Measurements from ENCODE around the gene KRT31. TPM values are rescaled to one million over a fixed set of nuclear protein-coding genes. Genes with fewer than 3 reads are reported as not detected.

The KRT31 gene
- total RNA-seq, 1 experiment from 2014 or later = not detected

- no peak for DNase-seq (ENCODE audit: low read depth, low spot score)
- Histone ChIP-seq H3K27me3 (ENCODE audit: insufficient read depth, low read length) (no peaks in the 10 kb centered on the region), H3K36me3 (ENCODE audit: control insufficient read depth in 1 of 2, insufficient read depth in 2 of 2, low read length in 2 of 2) (no peaks in the 10 kb centered on the region), H3K9ac (ENCODE audit: low read length) (no peak overlapping the region), H4K20me1 (ENCODE audit: insufficient read depth) (no peaks in the 10 kb centered on the region), H3K4me2 (ENCODE audit: low read length) (no peak overlapping the region), H3K4me3 (replicated peaks in 1 of 2; ENCODE audit: low read depth in 1 of 2, low read length in 2 of 2) (no peak overlapping the region), H3K4me1 (ENCODE audit: control insufficient read depth in 1 of 2, insufficient read depth in 2 of 2, low read length in 2 of 2) (peaks cover 15 to 33% of the 10 kb centered on the region in 2 experiments), H3K9me3 (ENCODE audit: control insufficient read depth in 1 of 2, insufficient read depth in 1 of 2, low read depth in 1 of 2, low read length in 2 of 2) (no peaks in the 10 kb centered on the region), H2AFZ (ENCODE audit: low read depth, low read length, poor library complexity, severe bottlenecking) (no peak overlapping the region), H3K27ac (ENCODE audit: low read depth, low read length) (no peak overlapping the region), H3K79me2 (ENCODE audit: insufficient read depth, low read length) (no peaks in the 10 kb centered on the region), H3K9me2 (ENCODE audit: insufficient read depth) (no peaks in the 10 kb centered on the region)
- no peak for ATAC-seq
- ChIA-PET RAD21 (ENCODE audit: low non-redundant PET in 1 of 2, low total read pairs in 2 of 2, uncharacterized antibody in 2 of 2, unreplicated experiment in 2 of 2) (interaction anchor here in 1 of 2 experiments (0.5 kb wide), 1 partner anchor 15 kb away, joined by 3 read pairs; no protein-coding TSS in a partner anchor), CTCF (no interaction called here), POLR2A (interaction anchor here (0.9 kb wide), 1 partner anchor 10 kb away, joined by 3 read pairs; no protein-coding TSS in a partner anchor)
- no TSS peak for BruUV-seq (replicated peaks)
- intact Hi-C loops (cut with micrococcal nuclease) = loop anchor here (10.0 kb wide), 1 partner anchor 81 kb away; no protein-coding TSS in a partner anchor
- TF ChIP-seq FOSL1 (IDR thresholded peaks at IDR 0.05; ENCODE audit: low read depth) = no peak
- TF ChIP-seq, protein P1, sequence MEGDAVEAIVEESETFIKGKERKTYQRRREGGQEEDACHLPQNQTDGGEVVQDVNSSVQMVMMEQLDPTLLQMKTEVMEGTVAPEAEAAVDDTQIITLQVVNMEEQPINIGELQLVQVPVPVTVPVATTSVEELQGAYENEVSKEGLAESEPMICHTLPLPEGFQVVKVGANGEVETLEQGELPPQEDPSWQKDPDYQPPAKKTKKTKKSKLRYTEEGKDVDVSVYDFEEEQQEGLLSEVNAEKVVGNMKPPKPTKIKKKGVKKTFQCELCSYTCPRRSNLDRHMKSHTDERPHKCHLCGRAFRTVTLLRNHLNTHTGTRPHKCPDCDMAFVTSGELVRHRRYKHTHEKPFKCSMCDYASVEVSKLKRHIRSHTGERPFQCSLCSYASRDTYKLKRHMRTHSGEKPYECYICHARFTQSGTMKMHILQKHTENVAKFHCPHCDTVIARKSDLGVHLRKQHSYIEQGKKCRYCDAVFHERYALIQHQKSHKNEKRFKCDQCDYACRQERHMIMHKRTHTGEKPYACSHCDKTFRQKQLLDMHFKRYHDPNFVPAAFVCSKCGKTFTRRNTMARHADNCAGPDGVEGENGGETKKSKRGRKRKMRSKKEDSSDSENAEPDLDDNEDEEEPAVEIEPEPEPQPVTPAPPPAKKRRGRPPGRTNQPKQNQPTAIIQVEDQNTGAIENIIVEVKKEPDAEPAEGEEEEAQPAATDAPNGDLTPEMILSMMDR (IDR thresholded peaks at IDR 0.05 in 2 of 3, conservative IDR thresholded peaks at IDR 0.05 in 1 of 3; ENCODE audit: borderline replicate concordance in 1 of 3, insufficient read depth in 1 of 3, low read depth in 2 of 3, low read length in 2 of 3) = no peak
- TF ChIP-seq SRF (IDR thresholded peaks at IDR 0.05; ENCODE audit: low read depth) = no peak
- no peak for TF ChIP-seq JUND (IDR thresholded peaks at IDR 0.05)
Measured at GRCh38 chr17:41413982-41414381, 16.6 kb upstream of the KRT31 start.

DNA sequence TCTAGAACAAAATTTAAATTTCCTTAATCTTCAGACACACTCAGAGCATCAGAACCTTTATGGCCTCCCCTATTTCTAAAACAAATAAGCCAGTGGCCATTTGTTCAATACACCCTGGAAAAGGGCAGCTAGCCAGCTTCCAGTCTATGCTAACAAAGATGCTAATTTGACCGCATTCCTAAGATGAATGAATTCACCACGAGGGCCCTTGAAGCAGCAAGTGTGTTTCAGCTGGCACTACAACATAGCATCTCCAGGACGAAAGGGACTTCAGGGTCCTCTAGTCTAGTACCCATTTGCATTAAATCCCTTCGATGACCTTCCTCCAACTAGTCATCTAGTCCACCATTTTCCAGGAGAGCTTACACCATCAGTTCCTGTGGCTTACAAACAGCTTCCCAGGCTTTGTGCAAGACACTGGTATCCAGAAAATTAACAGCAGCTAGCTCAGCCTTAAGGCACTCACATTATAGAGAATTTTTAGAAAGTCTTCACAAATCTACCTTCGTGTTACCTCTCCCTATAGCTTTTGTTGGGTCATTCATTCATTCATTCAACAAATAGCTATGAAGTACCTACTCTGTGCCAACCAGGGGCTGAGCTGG, 16.0 kb upstream of the KRT31 start:
- H2AFZ ChIP-seq (ENCODE audit: low read depth, low read length, poor library complexity, severe bottlenecking) = no peak overlapping the region
- no peak overlapping the region for H3K9ac ChIP-seq (ENCODE audit: low read length)
- H3K4me1 ChIP-seq (ENCODE audit: control insufficient read depth in 1 of 2, insufficient read depth in 2 of 2, low read length in 2 of 2) = peaks cover 15 to 31% of the 10 kb centered on the region in 2 experiments
- H4K20me1 ChIP-seq (ENCODE audit: insufficient read depth) = no peaks in the 10 kb centered on the region
- H3K9me3 ChIP-seq (ENCODE audit: control insufficient read depth in 1 of 2, insufficient read depth in 1 of 2, low read depth in 1 of 2, low read length in 2 of 2) = no peaks in the 10 kb centered on the region
- H3K36me3 ChIP-seq (ENCODE audit: control insufficient read depth in 1 of 2, insufficient read depth in 2 of 2, low read length in 2 of 2) = no peaks in the 10 kb centered on the region
- BruUV-seq (replicated peaks) = no TSS peak
- ChIA-PET CTCF (no interaction called here), RAD21 (ENCODE audit: low non-redundant PET in 1 of 2, low total read pairs in 2 of 2, uncharacterized antibody in 2 of 2, unreplicated experiment in 2 of 2) (no interaction called here), POLR2A (interaction anchor here (0.9 kb wide), 1 partner anchor 9 kb away, joined by 3 read pairs; no protein-coding TSS in a partner anchor)
- ATAC-seq = no peak
- DNase-seq (ENCODE audit: low read depth, low spot score) = no peak
- no peaks in the 10 kb centered on the region for H3K79me2 ChIP-seq (ENCODE audit: insufficient read depth, low read length)
- no peaks in the 10 kb centered on the region for H3K27me3 ChIP-seq (ENCODE audit: insufficient read depth, low read length)
- H3K4me2 ChIP-seq (ENCODE audit: low read length) = no peak overlapping the region
- intact Hi-C loops (cut with micrococcal nuclease) = loop anchor here (10.0 kb wide), 1 partner anchor 81 kb away; no protein-coding TSS in a partner anchor
- H3K9me2 ChIP-seq (ENCODE audit: insufficient read depth) = no peaks in the 10 kb centered on the region
- TF ChIP-seq POLR2A (IDR thresholded peaks at IDR 0.05; ENCODE audit: borderline replicate concordance, extremely low read depth, insufficient read depth, insufficient read length) (no peak), CBX3 (IDR thresholded peaks at IDR 0.05; ENCODE audit: low read depth) (no peak), RAD21 (IDR thresholded peaks at IDR 0.05; ENCODE audit: low read depth) (no peak), JUND (IDR thresholded peaks at IDR 0.05) (no peak), SRF (IDR thresholded peaks at IDR 0.05; ENCODE audit: low read depth) (no peak), CEBPB (IDR thresholded peaks at IDR 0.05; ENCODE audit: low read depth) (no peak), MAX (IDR thresholded peaks at IDR 0.05) (no peak), EGR1 (IDR thresholded peaks at IDR 0.05; ENCODE audit: low read depth) (no peak), ZNF274 (IDR thresholded peaks at IDR 0.05; ENCODE audit: low read depth, low read length) (no peak)
- TF ChIP-seq, protein P2, sequence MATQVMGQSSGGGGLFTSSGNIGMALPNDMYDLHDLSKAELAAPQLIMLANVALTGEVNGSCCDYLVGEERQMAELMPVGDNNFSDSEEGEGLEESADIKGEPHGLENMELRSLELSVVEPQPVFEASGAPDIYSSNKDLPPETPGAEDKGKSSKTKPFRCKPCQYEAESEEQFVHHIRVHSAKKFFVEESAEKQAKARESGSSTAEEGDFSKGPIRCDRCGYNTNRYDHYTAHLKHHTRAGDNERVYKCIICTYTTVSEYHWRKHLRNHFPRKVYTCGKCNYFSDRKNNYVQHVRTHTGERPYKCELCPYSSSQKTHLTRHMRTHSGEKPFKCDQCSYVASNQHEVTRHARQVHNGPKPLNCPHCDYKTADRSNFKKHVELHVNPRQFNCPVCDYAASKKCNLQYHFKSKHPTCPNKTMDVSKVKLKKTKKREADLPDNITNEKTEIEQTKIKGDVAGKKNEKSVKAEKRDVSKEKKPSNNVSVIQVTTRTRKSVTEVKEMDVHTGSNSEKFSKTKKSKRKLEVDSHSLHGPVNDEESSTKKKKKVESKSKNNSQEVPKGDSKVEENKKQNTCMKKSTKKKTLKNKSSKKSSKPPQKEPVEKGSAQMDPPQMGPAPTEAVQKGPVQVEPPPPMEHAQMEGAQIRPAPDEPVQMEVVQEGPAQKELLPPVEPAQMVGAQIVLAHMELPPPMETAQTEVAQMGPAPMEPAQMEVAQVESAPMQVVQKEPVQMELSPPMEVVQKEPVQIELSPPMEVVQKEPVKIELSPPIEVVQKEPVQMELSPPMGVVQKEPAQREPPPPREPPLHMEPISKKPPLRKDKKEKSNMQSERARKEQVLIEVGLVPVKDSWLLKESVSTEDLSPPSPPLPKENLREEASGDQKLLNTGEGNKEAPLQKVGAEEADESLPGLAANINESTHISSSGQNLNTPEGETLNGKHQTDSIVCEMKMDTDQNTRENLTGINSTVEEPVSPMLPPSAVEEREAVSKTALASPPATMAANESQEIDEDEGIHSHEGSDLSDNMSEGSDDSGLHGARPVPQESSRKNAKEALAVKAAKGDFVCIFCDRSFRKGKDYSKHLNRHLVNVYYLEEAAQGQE (IDR thresholded peaks at IDR 0.05; ENCODE audit: low read depth) = no peak
- H3K27ac ChIP-seq (ENCODE audit: low read depth, low read length) = no peak overlapping the region
- no peak overlapping the region for H3K4me3 ChIP-seq (replicated peaks in 1 of 2; ENCODE audit: low read depth in 1 of 2, low read length in 2 of 2)

Measured in HCT116 (cell line).